GM12878 (cell line): ENCODE measurements around the gene RBM48. TPM values are rescaled to one million over a fixed set of nuclear protein-coding genes. Genes with fewer than 3 reads are reported as not detected.
A peak's percentile ranks its signal among the peaks of the same experiment; 100 is the strongest.

Experiments
- ATAC-seq: fragments of 200-7000 bp; cut with Tn5 transposase; 3 replicates; pipeline ENCODE4 v1.9.1; 2020; ENCODE audit warnings: mild to moderate bottlenecking, moderate library complexity
- BruUV-seq: library from RNA; stranded (reverse); fragments of 400-500 nt; replicated peaks from 2 replicates; lab custom pipeline; 2021; lab: Mats Ljungman, UMichigan
- CTCF ChIA-PET: fragments of 300-600 bp; sonication (Branson Sonifier 250); formaldehyde crosslinking; extraction: SDS; loops from one replicate; lab custom pipeline; 2021; ENCODE audit warnings: inconsistent platforms; lab: Yijun Ruan, JAX
- POLR2A ChIA-PET: fragments of 350-600 bp; formaldehyde crosslinking; extraction: SDS; loops from one replicate; lab custom pipeline; 2021; ENCODE audit warnings: inconsistent platforms; lab: Charles Lee
- RAD21 ChIA-PET: fragments of 300-600 bp; sonication (Branson Sonifier 250); formaldehyde crosslinking; loops from one replicate; lab custom pipeline; 2023; ENCODE audit warnings: antibody characterized with exemption; ENCODE audit not compliant: unreplicated experiment; lab: Charles Lee
- SMC1A ChIA-PET: fragments of 300-600 bp; sonication (Branson Sonifier 250); formaldehyde crosslinking; loops from one replicate; lab custom pipeline; 2023; ENCODE audit not compliant: unreplicated experiment, uncharacterized antibody; lab: Charles Lee
- DNase-seq: peaks from one replicate; pipeline ENCODE4 v3.0.0-alpha.2; 2011; ENCODE audit warnings: low read depth, low spot score
- FAIRE-seq: peaks from 3 replicates; lab custom pipeline; 2011; peaks lifted over from hg19 to GRCh38; lab: Jason Lieb, UNC
- H2AFZ ChIP-seq: 2 replicates; pipeline ENCODE4 v1.6.0; 2011; ENCODE audit warnings: low read depth, low read length, control low read depth; ENCODE audit not compliant: control insufficient read depth
- H3K27ac ChIP-seq: 2 replicates; pipeline ENCODE4 v1.5.1; 2011; ENCODE audit warnings: control low read depth; ENCODE audit not compliant: control insufficient read depth, insufficient read depth
- H3K27me3 ChIP-seq, 2 experiments: replicated peaks in 1 of 2; 2 replicates each; pipeline versions ENCODE4 v1.6.0 to v1.6.1; 2011; ENCODE audit warnings: low read length in 1 of 2; ENCODE audit not compliant: control insufficient read depth in 2 of 2, insufficient read depth in 2 of 2
- H3K36me3 ChIP-seq, 2 experiments: 2 replicates each; pipeline ENCODE4 v1.5.1; 2011; ENCODE audit warnings: low read length in 1 of 2; ENCODE audit not compliant: control insufficient read depth in 2 of 2, insufficient read depth in 2 of 2
- H3K4me1 ChIP-seq: 2 replicates; pipeline ENCODE4 v1.6.1; 2011; ENCODE audit warnings: mild to moderate bottlenecking, low read length, moderate library complexity, mixed read lengths; ENCODE audit not compliant: control insufficient read depth, insufficient read depth
- H3K4me2 ChIP-seq: 2 replicates; pipeline ENCODE4 v1.6.0; 2011; ENCODE audit warnings: control low read depth; ENCODE audit not compliant: control insufficient read depth, insufficient read depth
- H3K4me3 ChIP-seq: fragments of 200-600 bp; sonication (generic); 2 replicates; pipeline ENCODE4 v1.5.1; 2016
- H3K79me2 ChIP-seq: 2 replicates; pipeline ENCODE4 v1.6.0; 2011; ENCODE audit warnings: low read length; ENCODE audit not compliant: control insufficient read depth, insufficient read depth
- H3K9ac ChIP-seq: 2 replicates; pipeline ENCODE4 v1.8.0; 2011; ENCODE audit warnings: low read length, control low read depth, mixed read lengths; ENCODE audit not compliant: control insufficient read depth, insufficient read depth
- H3K9me3 ChIP-seq: replicated peaks from 3 replicates; pipeline ENCODE4 v1.5.1; 2011; ENCODE audit warnings: mild to moderate bottlenecking, low read length; ENCODE audit not compliant: control insufficient read depth, insufficient read depth
- H4K20me1 ChIP-seq: 2 replicates; pipeline ENCODE4 v1.6.0; 2011; ENCODE audit not compliant: control insufficient read depth, insufficient read depth
- HCFC1 ChIP-seq: fragments of 150-350 bp; IDR thresholded peaks from 2 replicates; pipeline ENCODE4 v1.6.1; 2014; ENCODE audit warnings: low read length
- HDGF ChIP-seq: fragments of 450-650 bp; IDR thresholded peaks from 2 replicates; pipeline ENCODE4 v1.6.1; 2016; ENCODE audit warnings: antibody characterized with exemption
- JUND ChIP-seq: IDR thresholded peaks from 2 replicates; pipeline ENCODE4 v1.6.1; 2012; ENCODE audit warnings: low read depth, mild to moderate bottlenecking, low read length, improper control_type of control experiment, moderate library complexity
- NFYB ChIP-seq: IDR thresholded peaks from 2 replicates; pipeline ENCODE4 v1.6.1; 2011; ENCODE audit warnings: low read depth, mild to moderate bottlenecking, low read length, improper control_type of control experiment, moderate library complexity; ENCODE audit not compliant: insufficient read depth
- SIX5 ChIP-seq: IDR thresholded peaks from 2 replicates; pipeline ENCODE4 v1.6.1; 2011; ENCODE audit warnings: mild to moderate bottlenecking, low read depth, low read length, moderate library complexity; ENCODE audit not compliant: severe bottlenecking
- SRF ChIP-seq, 2 experiments: IDR thresholded peaks; 2 replicates each; pipeline ENCODE4 v1.6.1; 2011; ENCODE audit warnings: low read depth in 2 of 2, low read length in 2 of 2, mild to moderate bottlenecking in 1 of 2, moderate library complexity in 1 of 2
- STAT1 ChIP-seq: fragments of 450-650 bp; conservative IDR thresholded peaks from 2 replicates; pipeline ENCODE4 v1.6.1; 2014; ENCODE audit warnings: antibody characterized with exemption, mild to moderate bottlenecking
- WGBS: methylation state at CpG from one replicate; pipeline ENCODE4 v1.1.6; 2016; ENCODE audit warnings: low lambda C conversion rate; ENCODE audit not compliant: insufficient replicate concordance, insufficient coverage; ENCODE audit errors: missing lambda C conversion rate; 5-methylcytosine and 5-hydroxymethylcytosine counted together
- in situ Hi-C: fragments of 300-500 bp; cut with MboI; formaldehyde crosslinking; loops from 9 replicates; pipeline ENCODE4 v1.14.3; 2018; ENCODE audit warnings: mixed read lengths
- intact Hi-C: fragments of 100-400 bp; cut with micrococcal nuclease; formaldehyde crosslinking; loops from one replicate; pipeline ENCODE4 v1.14.2; 2022; ENCODE audit not compliant: unreplicated experiment
- polyA plus RNA-seq, 11 experiments: library from polyadenylated mRNA; depleted of rRNA in 4 of 11; unstranded in 6 of 11; stranded (reverse) in 5 of 11; fragments of >200 nt; fragmentation: Nextera tagmentation in 4 of 11; fragmentation: Illumina TruSeq in 1 of 11; extraction: Ambion mirVana in 4 of 11; extraction: Trizol in 1 of 11; gene quantifications; 1 replicate in 1 of 11; 2 replicates in 10 of 11; pipeline versions ENCODE4 v1.2.1 to v1.2.3, GENCODE V29; 2011 to 2016; ENCODE audit warnings: inconsistent platforms in 2 of 11, missing spikeins in 2 of 11, low read depth in 1 of 11
- total RNA-seq, 4 experiments: library from RNA; depleted of rRNA in 3 of 4; stranded (reverse); fragments of >200 nt in 3 of 4; fragmentation: Illumina TruSeq in 1 of 4; extraction: Trizol in 1 of 4; gene quantifications; 2 replicates each; pipeline versions ENCODE4 v1.2.1 to v1.2.3, GENCODE V29; 2013 to 2021
- TF ChIP-seq, protein P1 (sequence below): fragments of 450-650 bp; IDR thresholded peaks from 2 replicates; pipeline ENCODE4 v1.6.1; 2016; ENCODE audit warnings: mild to moderate bottlenecking
- TF ChIP-seq, protein P2 (sequence below): fragments of 450-650 bp; formaldehyde crosslinking; IDR thresholded peaks from 2 replicates; pipeline ENCODE4 v1.4.0; 2020; ENCODE audit warnings: mild to moderate bottlenecking, moderate library complexity
- TF ChIP-seq, protein P3 (sequence below): fragments of 450-650 bp; IDR thresholded peaks from 2 replicates; pipeline ENCODE4 v1.6.1; 2016; ENCODE audit warnings: mild to moderate bottlenecking

RBM48 gene
- total and polyA plus RNA-seq, 10 of the 15 experiments (the other 5 are each of a cell fraction or from before 2014, with no cell fraction given): 8.5 to 14.7 (median 11.6) TPM

DNA sequence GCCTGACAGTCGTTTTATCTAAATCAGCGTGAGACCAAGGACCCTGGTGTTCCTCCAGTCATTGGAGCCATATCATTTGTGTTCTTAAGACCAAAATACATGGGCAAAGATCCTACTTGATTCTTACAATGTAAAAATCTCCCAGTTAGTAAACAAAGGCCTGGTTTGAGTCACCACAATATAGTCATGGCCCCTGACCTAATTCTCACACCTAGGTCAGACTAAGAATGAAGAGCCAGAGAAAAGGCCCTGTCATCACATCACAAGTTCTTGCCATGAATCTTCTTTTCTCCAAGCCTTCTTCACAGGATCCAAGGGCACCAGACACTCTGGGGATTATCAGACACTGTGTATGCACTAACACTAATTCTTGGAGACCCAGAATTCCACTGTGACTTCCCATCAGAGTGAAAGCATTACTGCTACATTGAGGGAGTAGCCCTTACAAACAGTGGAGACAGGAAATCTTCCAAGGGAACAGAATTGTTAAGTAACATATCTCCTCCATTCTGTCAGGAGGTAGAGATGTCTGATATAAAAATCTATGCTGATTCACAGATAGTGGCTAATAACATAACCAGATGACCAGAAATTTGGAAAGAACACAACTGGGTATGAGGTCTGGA is 43.2 kb upstream of the RBM48 start (continued):
- TF ChIP-seq NFYB (no peak), SRF (IDR thresholded peaks at IDR 0.05; ENCODE audit: low read depth in 2 of 2, low read length in 2 of 2) (no peak), SIX5 (no peak), HDGF (no peak), HCFC1 (no peak)
- TF ChIP-seq, protein P1, sequence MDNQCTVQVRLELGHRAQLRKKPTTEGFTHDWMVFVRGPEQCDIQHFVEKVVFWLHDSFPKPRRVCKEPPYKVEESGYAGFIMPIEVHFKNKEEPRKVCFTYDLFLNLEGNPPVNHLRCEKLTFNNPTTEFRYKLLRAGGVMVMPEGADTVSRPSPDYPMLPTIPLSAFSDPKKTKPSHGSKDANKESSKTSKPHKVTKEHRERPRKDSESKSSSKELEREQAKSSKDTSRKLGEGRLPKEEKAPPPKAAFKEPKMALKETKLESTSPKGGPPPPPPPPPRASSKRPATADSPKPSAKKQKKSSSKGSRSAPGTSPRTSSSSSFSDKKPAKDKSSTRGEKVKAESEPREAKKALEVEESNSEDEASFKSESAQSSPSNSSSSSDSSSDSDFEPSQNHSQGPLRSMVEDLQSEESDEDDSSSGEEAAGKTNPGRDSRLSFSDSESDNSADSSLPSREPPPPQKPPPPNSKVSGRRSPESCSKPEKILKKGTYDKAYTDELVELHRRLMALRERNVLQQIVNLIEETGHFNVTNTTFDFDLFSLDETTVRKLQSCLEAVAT: no peak

DNA sequence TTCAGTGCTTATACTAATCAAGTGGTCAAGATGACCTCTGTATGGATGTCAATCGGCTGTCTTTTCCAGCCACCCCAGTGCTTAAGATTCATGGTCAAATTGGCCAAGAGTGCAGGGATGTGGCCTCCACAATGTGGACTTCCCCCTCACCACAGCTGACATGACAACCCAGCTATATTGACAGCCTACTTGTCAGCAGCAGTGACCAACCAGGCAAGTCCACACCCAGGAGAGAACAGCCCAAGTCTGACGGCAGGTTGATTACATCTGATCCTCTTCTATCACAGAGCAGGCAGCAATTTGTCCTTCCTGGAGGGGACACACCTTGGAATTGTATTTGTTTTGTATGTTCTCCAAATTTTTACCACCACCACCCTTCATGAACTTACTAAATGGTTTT is 42.6 kb upstream of the RBM48 start:
- SMC1A ChIA-PET: no interaction called here
- in situ Hi-C loops: no loop called here
- no peaks in the 10 kb centered on the region for H3K4me1 ChIP-seq
- no peak overlapping the region for H2AFZ ChIP-seq
- 94% methylated on average over 2 of the region's 2 CpGs for WGBS
- BruUV-seq: no TSS peak
- H4K20me1 ChIP-seq: no peaks in the 10 kb centered on the region
- H3K27ac ChIP-seq: no peak overlapping the region
- no peak for DNase-seq
- H3K9me3 ChIP-seq: no peaks in the 10 kb centered on the region
- RAD21 ChIA-PET: no interaction called here
- H3K9ac ChIP-seq: no peak overlapping the region
- H3K36me3 ChIP-seq: peaks cover 2 to 4% of the 10 kb centered on the region in 2 experiments; a peak in 2 of 4 replicates
- H3K79me2 ChIP-seq: no peaks in the 10 kb centered on the region
- intact Hi-C loops: no loop called here
- FAIRE-seq: no peak
- CTCF ChIA-PET: interaction anchor here (1.3 kb wide), 1 partner anchor 25 kb away, joined by 4 read pairs; no protein-coding TSS in a partner anchor
- H3K4me2 ChIP-seq: no peak overlapping the region
- POLR2A ChIA-PET: no interaction called here
- no peaks in the 10 kb centered on the region for H3K27me3 ChIP-seq
- H3K4me3 ChIP-seq: no peak overlapping the region
- TF ChIP-seq, protein P2, sequence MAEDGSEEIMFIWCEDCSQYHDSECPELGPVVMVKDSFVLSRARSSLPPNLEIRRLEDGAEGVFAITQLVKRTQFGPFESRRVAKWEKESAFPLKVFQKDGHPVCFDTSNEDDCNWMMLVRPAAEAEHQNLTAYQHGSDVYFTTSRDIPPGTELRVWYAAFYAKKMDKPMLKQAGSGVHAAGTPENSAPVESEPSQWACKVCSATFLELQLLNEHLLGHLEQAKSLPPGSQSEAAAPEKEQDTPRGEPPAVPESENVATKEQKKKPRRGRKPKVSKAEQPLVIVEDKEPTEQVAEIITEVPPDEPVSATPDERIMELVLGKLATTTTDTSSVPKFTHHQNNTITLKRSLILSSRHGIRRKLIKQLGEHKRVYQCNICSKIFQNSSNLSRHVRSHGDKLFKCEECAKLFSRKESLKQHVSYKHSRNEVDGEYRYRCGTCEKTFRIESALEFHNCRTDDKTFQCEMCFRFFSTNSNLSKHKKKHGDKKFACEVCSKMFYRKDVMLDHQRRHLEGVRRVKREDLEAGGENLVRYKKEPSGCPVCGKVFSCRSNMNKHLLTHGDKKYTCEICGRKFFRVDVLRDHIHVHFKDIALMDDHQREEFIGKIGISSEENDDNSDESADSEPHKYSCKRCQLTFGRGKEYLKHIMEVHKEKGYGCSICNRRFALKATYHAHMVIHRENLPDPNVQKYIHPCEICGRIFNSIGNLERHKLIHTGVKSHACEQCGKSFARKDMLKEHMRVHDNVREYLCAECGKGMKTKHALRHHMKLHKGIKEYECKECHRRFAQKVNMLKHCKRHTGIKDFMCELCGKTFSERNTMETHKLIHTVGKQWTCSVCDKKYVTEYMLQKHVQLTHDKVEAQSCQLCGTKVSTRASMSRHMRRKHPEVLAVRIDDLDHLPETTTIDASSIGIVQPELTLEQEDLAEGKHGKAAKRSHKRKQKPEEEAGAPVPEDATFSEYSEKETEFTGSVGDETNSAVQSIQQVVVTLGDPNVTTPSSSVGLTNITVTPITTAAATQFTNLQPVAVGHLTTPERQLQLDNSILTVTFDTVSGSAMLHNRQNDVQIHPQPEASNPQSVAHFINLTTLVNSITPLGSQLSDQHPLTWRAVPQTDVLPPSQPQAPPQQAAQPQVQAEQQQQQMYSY (CRISPR knock-in tag): no peak
- TF ChIP-seq, protein P3, sequence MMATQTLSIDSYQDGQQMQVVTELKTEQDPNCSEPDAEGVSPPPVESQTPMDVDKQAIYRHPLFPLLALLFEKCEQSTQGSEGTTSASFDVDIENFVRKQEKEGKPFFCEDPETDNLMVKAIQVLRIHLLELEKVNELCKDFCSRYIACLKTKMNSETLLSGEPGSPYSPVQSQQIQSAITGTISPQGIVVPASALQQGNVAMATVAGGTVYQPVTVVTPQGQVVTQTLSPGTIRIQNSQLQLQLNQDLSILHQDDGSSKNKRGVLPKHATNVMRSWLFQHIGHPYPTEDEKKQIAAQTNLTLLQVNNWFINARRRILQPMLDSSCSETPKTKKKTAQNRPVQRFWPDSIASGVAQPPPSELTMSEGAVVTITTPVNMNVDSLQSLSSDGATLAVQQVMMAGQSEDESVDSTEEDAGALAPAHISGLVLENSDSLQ: peak; percentile 38; the same call in 1 of the 2 replicates
- TF ChIP-seq JUND (no peak), STAT1 (no peak)
- ATAC-seq: peak; percentile 18; the same call in 1 of the 3 replicates
